Left forelimb (tissue), 1 donor: ENCODE data around the gene CYP2C8.
"Not testable (repeated sequence)": the region's sequence is repeated elsewhere in the genome, so short reads cannot be mapped to it uniquely, and the experiment has no call there.

ENCODE experiments used
- DNase-seq: peaks from one replicate; pipeline ENCODE4 v3.0.0-alpha.2; 2018; ENCODE audit warnings: low spot score

The CYP2C8 gene

DNA sequence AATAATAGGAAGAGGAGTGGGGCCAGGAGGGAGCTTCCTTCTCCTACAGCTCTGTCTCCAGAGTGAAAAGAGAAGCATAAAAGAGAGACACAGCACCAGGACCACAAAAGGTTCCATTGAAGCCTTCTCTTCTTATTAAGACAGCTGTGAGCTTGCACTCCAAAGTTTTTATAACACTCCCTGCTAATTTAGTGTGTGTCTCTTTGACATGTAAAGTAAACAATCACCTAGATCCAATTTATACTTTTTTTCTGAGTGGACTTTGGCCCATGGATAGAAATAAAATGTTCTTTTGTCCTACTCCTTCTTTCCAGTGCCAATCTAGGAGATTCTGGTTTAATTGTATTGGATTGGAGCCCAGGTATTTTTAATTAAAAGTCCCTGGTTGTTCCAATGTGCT is at the start of gene CYP2C8:
TSS of gene CYP2C8 (minus strand) at position 212 of the 400 bp plus-strand sequence. CDS start at position 117, 95 bp downstream.
- no peak for DNase-seq

DNA sequence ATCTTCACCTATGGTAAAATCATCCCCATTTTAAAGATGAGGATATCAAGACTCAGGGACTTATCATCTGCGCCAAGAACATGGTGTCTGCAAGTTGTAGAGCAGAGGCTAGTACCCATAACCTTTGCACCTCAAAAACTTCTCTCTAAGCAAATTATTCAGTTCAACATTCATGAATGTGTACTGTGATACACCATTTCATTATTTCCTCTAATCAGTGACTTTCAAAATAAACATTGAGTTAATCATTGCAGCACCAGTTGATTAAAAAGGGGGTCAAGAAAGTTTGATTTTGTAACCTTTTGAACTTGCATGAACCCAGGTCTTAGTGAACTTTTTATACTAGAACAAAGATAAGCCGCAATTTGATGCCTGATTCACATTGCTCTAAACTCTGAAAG is 47.6 kb upstream of the CYP2C8 start:
- no peak for DNase-seq

DNA sequence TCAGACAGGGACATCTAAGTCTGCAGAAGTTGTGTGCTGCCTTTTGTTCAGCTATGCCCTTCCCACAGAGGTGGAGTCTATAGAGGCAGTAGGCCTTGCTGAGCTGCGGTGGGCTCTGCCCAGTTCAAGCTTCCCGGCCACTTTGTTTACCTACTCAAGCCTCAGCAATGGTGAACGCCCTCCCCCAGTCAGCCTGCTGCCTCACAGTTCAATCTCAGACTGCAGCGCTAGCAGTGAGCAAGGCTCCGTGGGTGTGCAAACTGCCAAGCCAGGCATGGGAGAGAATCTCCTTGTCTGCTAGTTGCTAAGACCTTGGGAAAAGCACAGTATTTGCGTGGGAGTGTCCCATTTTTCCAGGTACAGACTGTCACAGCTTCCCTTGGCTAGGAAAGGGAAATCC is 41.5 kb upstream of the CYP2C8 start:
- not testable (repeated sequence) for DNase-seq

DNA sequence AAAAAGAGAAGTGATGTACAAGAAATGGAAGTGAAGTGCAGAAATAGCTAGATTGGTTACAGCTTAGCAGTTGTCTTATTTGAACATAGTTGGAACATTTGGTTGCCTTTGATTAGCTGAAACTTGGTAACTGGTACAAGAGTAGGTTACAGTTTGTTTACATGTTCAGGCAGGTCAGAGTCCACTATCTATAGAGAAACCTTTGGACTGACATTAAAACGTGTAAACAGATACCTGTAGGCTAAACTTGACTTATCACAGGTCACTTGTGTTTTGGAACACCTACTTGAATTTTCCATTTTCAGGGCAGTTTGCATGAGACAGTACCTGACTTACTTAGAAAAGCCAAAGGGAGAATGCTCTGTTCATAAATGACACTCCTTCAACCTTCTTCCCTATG is 28.5 kb upstream of the CYP2C8 start:
- no peak for DNase-seq

DNA sequence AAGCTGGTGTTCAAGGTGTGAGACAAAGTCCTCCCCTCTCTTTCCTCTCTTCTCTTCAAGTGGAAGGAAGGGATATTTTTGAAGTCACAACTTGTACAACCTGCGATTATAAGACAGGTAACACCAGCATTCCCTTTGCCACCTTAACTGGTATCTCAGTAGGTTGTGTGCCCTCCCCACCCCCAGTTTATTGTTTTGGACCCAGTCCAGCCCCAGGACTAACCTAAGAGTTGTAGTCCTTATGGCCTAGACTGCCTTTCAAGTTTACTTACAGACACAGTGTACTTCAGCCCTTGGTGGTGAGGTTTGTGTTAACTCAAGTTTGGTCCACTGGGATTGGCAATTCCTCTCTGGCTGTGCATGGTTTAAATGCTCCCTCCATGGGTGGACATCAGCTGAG is 26.8 kb upstream of the CYP2C8 start:
- DNase-seq: no peak

DNA sequence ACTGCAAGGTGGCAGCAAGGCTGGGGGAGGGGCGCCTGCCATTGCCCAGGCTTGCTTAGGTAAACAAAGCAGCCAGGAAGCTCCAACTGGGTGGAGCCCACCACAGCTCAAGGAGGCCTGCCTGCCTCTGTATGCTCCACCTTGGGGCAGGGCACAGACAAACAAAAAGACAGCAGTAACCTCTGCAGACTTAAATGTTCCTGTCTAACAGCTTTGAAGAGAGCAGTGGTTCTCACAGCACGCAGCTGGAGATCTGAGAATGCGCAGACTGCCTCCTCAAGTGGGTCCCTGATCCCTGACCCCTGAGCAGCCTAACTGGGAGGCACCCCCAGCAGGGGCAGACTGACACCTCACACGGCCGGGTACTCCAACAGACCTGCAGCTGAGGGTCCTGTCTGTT is 10.3 kb upstream of the CYP2C8 start:
- not testable (repeated sequence) for DNase-seq

DNA sequence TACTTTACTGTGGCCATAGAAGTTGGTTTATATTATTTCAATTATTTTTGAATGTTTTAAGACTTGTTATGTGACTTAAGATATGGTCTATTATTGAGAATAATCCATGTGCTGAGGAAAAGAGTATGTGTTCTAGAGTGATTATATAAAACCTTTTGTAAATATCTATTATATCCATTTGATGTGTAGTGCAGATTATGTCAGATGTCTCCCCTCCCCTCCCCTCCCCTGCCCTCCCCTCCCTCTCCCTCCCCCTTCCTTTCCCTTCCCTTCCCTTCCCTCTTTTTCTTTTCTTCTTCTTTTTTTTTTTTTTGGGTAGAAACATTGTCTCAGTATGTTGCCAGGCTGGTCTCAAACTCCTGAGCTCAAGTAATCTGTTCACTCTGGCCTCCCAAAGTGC is 8.3 kb upstream of the CYP2C8 start:
- no peak for DNase-seq

DNA sequence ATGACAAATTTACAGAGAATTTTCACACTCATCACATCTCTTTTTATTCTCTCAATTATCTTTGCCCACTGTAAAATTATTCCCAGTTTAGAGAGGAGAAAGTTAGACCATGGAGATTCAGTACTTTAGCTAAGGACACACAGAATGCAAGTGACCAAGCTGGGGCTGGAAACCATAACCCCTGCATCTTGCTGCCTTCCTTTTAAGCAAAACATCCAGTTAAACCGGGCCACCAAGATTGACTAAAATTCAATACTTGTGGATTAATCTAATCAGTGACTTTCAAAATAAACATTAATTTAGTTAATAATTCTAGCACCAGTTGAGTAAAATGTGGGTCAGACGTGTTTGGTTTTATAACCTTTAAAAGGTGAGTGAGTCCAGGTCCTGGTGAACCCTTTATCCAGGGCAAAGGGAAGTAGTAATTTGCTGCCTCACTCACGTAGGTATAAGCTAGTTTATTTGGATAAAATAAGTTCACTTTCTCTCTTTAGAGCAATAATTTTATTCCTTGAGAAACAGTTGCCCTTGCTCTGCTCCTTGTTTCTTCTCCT is 1.9 kb upstream of the CYP2C8 start:
- DNase-seq: no peak

DNA sequence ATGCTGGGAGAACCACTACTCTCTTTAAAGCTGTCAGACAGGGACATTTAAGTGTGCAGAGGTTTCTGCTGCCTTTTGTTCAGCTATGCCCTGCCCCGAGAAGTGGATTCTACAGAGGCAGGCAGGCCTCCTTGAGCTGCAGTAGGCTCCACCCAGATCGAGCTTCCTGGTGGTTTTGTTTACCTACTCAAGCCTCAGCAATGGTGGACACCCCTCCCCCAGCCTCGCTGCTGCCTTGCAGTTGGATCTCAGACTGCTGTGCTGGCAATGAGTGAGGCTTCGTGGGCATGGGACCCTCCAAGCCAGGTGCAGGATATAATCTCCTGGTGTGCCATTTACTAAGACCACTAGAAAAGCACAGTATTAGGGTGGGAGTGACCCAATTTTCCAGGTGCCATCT is 5.2 kb downstream of the CYP2C8 start:
- not testable (repeated sequence) for DNase-seq

DNA sequence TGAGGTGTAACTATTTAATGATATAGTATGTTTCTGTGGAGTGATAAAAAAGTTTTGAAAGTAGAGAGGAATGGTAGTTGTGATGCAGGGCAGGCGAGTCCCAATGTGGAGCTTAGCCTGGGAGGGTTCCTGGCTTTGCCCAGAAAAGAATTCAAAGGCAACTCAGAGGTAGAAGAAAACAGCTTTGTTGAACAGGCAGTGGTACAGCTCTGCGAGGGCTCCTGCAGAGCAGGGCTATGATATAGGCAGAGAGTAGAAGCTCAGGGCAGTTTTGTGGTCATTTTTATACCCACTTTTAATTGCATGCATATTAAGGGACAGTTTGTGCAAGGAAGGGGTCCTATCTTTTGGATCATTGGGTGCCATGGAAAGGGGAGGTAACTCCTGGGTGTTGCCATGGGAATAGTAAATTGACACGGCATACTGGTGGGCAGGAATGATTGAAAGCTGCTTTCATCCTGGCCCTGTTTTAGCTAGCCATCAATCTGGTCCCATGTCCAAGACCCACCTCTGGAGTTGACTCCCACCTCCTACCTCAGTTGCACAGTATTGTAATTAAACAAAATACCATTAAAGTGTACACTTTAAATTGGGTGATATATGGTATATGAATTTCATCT is 12.4 kb downstream of the CYP2C8 start:
- no peak for DNase-seq

DNA sequence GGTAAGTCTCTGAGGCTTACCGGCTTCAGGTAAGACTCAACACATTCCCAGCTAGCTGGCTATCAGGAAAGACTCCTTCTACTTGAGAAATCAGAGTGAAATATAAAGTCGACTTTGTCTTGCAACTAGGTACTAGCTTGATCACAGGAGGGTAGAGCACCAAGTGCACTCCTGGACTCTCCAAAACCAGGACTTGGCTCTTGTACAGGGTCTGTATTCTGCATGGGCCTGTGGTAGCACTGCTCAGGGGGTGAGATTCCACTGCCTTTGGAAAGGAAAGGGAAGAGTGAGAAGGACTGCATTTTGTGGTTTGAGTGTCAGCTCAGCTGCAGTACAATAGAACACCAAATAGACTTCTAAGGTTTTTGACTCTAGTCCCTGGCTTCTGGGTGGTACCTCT is 19.4 kb downstream of the CYP2C8 start:
- DNase-seq: no peak

DNA sequence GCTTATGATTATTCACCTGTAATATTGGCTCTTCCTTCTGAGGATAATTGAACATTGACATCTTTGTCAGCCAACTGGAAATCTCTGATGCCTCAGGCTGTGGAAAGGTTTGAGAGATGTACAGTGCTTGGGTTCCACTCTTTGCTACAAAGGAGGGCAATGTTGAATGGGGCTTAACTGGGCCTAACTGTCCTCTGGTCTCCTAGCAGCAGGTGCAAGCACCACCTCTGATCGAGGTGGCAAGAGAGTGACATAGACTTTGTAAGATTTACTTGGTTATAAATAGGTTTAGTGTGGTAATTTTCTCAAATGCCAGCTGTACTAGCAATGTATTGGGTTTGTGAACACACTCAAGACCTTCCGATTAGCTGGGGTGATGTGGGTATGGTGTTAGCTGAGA is 21.1 kb downstream of the CYP2C8 start:
- no peak for DNase-seq

DNA sequence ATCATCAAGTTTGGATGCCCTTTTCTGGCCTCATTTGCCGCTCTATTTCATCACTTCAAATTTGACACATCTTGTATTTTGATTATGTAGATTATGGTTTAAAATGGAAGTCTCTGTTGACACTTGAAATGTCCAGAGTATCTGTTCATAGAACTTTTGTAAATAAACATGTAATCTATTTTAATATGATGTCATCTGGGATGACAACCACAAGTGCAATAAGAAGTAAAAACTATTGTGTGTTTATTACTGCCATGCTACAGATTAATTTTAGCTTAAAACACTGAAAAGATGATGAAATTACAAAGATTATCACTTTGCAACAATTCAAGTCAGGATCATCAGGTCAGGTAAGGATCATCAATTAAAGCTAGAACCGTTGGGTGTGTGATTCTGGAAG is 30.0 kb downstream of the CYP2C8 start:
- no peak for DNase-seq

DNA sequence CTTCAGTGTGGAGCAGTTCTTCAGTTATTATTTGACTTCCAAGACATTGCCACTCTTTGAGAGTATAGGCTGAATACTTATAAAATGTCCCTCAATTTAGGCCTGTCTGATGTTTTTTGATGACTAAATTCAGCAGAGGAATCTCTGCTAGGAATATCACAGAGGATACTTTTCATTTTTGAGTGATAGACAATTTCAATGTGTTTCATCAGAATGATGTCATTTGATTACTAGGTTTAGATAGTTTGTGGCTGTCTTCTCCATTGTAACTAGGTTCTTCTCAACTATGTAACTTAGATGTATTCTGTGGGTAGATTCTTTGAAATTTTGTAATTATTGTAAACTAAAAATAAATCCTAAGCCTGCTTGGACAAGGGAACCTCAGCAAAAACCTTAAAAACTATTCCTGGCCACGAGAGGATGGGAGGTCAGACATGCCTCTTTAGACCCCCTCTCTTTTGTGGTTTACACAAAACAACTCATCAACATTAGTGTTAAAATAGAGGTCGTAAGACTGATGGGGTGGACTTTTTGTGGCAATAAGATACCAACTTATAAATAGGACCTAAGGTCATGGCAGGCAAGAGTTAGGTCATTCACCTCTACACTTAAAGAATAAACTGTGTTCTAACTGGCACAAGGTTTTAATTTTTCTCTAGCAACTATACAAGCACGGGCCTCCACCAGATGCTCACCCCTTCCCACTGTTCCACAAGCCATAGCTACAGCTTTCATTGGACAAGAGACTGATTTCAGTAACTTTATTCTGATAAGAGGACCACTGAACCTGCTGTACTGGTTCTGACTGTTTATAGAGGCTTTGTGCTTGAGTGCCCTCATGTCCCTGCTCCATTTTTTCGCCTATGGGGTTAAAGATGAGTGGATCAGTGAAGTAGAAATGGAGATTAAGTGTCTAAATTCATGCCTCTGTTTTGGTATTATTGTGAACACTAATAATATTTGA is 33.7 kb downstream of the CYP2C8 start:
- DNase-seq: no peak

DNA sequence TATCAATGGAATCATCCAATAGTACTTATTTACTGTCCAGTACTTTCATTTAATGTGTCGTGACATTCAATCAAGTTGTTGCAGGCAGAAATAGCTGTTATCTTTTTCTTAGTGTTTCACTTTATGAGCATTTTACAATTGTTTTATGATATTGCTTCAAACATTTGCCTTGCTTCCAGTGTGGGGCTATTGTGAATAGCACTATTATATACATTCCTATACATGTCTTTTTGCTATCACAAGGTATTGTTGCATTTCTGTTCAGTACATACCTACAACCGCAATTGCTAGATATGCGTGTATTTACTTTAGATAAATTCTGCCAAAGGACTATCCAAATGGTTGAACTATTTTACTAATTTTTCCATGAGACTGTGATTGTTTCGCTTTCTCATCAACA is 34.9 kb downstream of the CYP2C8 start:
- no peak for DNase-seq

DNA sequence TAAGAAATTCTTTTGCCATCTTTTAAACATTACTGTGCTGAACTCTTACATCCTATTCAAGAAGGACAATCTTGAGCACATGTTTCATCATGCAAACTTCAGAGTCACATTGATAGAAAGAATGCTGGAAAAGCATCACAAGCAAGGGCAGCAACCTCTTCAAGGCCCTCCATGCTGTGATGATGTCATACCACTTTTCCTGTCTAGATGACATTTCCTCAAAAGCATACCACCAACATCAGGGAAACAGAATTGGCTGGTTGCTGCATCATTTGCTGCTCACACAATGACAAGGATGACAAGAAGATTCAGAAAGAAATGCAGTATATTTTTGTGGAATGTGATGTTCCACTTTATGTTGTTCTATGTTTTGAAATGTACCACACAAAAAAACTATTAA is 37.6 kb downstream of the CYP2C8 start:
- DNase-seq: no peak

DNA sequence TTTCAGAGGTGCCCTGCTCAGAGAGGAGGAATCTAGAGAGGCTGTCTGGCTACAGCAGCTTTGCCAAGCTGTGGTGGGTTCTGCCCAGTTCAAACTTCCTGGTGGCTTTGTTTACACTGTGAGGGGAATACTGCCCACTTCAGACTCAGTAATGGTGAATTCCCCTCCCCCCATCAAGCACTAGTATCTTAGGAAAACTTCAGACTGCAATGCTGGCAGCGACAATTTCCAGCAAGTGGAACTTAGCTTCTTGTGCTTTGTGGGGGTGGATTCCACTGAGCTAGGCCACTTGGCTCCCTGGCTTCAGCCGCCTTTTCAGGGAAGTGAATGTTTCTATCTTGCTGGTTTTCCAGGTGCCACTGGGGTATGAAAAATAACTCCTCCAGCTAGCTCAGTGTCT is 42.8 kb downstream of the CYP2C8 start:
- no peak for DNase-seq

DNA sequence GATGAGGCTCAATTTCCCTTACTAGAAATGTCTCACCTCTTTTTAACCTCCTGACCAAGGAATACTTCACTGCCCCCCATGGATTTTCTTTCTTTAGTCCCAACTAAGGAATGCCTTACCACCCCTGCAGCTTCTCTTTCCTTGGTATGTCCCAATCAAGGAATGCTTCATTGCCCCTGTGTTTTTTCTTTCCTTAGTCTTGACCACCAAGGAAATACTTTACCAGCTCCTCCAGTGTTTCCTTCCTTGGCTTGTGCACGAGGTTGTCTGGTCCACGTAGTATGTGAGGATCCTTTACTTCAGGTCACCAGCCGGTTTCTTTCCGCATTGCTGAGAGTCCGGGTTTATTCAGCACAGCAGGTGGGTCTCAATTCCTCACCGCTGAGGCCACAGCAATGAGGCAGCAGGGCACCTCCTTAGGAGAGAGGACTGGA is 71.5 kb downstream of the CYP2C8 start:
- DNase-seq: no peak

DNA sequence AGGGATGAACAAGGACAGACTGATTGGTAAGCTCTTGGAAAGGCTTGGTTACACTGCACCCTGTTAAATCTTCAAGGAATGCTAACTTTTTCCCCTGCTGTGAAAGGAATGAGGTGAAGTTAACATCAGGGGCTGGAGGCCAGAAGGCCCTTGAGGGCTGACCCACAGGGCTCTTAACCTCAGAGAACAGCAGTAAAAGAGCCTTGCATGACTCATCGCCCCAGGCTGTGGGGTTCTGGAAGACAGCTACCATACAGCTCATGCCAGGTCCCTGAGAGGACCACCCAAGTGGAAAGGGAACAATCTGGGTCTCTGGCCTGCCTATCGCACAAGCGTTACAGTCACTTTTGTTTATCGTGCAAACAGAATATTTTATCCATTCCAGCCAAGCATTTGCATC is 76.5 kb downstream of the CYP2C8 start:
- no peak for DNase-seq

DNA sequence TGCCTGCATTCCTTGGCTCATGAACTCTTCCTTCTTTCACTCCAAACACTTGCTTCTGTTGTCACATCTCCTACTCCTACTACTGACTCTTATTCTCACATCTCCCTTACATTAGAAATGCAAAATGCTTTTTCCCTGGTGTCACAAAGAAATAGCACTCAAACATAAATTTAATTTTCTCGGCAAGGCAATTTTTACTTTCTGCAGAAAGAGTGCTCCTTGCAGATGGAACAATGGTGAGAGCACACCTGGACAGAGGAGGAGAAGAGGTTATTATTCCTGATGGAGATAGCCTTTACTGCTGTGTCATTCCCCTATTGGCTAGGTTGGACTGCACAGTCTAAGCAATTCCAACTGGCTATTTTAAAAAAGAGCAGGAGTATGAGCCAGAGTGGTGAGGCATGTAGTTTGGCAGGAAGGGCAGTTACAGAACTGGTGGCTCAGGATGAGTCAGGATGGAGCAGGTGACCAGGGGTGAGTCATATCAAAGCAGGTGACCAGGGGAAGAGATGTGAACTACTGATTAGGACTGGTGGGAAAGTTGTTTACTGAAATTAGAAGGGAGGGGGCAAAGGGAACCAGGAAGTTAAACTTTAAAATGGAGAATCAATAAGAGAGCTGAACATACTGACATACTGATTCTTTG is 77.9 kb downstream of the CYP2C8 start:
- DNase-seq: no peak

DNA sequence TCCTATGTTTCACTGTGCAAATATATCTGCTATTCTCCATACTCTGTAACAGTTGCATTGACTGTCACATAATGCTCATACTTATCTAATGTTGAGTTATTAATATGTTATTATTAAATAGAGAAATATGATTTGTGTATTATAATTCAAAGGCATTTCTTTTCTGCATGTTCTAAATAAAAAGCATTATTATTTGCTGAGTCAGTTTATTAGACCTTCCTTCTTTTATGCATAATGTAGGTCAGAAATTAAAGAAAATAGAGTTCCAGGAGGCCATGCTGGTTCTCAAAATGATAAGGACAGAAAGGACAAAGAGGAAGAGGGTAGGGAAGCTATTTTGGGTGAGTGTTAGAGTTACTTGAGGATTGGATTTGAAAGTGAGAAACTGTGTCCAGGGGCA is 80.1 kb downstream of the CYP2C8 start:
- DNase-seq: no peak
